Stimulated activated naive CD4-positive, alpha-beta T cell treated with Interleukin-2 at 50 U/mL for 16 hours (primary cell): ENCODE data around the gene NPLOC4.
A peak's percentile ranks its signal among the peaks of the same experiment; 100 is the strongest.
"Not testable (repeated sequence)": the region's sequence is repeated elsewhere in the genome, so short reads cannot be mapped to it uniquely, and the experiment has no call there.

Source experiments
- DNase-seq: peaks from one replicate; lab custom pipeline; 2025; lab: John Stamatoyannopoulos, UW

Gene NPLOC4

DNA sequence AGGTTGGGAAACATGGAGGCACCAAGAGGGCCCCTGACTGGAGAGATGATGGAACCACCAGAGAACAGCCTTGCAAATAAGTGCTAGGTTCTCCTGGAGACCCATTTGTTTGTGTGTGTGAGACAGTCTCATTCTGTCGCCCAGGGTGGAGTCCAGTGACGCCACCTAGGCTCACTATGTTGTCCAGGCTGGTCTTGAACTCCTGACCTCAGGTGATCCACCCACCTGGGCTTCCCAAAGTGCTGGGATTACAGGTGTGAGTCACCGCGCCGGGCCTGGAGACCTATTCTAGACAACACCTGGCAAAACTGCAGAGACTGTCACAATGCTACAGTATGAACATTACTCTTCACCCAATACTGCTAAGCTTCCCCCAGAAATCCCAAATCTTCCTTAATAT lies 1.5 kb downstream of the NPLOC4 start:
- no peak for DNase-seq

DNA sequence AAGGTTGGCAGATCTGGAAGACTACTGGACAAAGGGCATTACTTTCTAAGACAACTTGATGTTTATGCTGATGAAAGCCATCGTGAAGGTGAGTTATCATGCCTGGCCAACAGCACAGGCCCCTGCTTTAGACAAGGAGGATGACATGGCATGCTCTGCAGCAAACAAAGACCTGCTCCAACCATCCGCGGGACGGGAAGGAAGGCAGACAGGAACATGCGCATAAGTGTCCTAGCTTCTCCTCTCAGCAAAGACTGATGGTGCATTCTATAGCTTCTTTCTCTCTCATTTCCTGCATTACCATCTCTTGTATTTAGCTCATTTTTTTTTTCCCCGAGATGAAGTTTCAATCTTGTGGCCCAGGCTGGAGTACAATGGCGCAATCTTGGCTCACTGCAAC lies 5.4 kb downstream of the NPLOC4 start:
- DNase-seq, result no peak

DNA sequence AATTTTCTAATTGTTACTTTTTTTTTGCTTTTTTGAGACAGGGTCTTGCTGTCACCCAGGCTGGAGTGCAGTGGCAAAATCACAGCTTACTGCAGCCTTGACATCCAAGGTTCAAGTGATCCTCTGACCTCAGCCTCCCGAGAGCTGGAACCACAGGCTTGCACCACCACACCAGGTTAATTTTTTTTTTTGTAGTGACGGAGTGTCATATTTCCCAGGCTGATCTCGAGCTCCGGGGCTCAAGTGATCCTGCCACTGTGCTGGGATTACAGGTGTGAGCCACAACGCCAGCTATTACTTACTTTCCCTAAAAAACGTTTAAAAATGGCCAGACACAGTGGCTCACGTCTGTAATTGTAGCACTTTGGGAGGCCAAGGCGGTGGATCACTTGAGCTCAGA lies 6.6 kb downstream of the NPLOC4 start:
- no peak for DNase-seq

DNA sequence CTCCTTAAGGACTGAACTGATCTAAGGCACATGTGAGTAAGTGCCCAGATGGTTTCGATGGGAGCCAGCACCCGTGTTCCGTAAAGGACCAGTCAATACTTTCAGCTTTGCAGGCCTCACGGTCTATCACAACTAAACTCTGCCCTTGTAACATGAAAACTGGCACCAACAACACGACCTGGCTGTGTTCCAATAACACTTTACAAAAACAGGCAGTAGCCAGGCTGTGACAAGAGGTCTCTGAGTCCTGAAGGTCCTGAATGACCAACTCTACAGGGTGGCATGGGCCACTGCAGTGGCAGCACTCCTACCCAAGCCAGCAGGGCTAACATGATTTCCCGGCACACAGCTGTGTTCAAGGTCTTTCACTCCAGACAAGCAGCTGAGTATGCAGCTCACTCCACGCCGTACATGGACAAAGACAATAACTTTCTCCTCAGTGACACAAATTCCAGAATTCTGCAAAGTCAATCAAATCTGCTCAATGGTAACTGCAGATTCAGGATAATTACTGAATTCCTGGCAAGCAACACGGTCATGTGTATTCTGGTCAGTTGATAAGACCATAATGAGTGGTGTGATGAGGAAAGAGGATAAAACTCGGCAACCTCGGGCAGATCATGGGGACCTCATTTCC lies 15.3 kb downstream of the NPLOC4 start:
- DNase-seq, result no peak

DNA sequence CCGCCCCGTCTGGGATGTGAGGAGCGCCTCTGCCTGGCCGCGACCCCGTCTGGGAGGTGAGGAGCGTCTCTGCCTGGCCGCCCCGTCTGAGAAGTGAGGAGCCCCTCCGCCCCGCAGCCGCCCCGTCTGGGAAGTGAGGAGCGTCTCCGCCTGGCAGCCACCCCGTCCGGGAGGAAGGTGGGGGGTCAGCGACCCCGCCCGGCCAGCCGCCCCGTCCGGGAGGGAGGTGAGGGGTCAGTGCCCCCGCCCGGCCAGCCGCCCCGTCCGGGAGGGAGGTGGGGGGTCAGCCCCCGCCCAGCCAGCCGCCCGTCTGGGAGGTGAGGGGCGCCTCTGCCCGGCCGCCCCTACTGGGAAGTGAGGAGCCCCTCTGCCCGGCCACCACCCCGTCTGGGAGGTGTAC lies 18.6 kb downstream of the NPLOC4 start:
- DNase-seq, result not testable (repeated sequence)

DNA sequence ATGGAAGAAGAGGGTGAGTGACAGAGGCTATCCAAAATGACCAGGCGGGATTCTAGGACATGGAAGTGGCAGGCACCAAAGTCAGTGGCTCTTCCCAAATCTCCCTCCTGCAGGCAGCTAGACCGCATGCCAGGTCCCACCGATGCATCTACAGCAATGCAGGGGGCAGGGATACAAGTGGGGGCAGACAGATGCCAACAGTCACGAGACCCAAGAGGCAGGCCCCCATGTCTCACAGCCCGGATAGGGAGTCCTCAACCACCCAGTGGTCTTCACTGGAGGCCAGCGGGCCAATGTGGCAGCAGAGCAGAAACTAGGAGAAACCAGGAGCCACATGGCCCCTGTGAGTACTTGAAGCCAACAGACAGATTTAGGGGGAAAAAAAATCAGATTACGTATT lies 20.0 kb downstream of the NPLOC4 start:
- DNase-seq, result no peak

DNA sequence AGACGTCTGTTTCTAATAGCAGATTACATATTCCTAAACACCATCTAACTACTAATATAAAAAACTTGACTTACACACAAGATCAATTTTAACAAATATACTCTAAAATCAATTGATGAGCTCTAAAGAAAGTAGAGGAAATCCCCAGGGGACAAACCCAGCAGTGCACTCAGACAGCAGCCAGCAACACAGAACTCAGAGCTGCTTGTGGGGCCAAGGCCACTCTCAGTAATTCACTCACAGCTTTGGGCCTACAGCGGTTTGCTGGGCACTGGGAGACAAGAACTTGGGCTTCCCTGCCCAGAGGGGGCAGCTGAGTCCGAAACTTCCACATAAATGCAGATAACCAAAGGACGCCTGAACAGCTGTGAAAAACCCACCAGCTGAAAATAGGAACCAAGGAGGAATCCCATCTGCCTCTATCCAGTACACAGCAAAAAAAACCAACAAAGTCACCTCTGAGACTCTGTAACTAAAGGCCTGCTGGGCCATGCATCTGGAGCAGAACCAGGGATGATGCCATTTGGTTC lies 21.4 kb downstream of the NPLOC4 start:
- DNase-seq, result no peak

DNA sequence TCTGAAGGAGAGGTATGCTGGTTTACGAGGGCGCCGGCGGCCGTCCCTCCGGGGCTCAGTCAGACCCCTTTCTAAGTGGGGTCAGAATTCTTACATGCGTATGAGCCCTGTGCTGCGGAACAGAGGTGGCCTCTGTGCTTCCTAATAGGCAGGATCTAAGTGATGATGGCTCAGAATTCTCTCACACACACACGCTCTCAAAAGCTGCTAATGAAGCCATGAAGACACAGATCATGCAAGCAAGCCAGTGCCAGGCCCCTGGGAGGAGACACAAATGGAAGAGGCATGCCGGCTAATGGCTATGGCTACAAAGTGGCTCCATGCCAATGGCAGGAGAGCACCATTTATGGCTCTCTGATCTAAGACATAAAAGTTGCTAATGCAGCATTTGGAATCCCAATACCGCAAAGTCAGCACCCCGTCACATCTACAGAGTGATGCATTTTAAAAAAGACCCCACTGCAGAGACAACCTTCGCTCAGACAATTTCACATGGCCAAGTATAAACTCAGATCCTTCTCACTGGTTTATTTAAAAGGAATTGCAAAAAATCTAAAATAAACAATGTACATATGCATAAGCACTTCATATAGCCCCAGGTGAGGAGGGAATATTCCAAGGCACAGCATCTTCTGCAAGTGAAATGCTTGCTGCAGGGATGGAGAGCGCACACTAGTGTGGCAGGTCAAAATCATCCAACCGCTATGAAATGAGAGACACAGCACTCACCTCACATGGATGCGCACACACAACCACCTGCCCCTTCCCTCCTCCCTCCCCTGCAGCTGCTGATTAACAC lies 24.5 kb downstream of the NPLOC4 start:
- no peak for DNase-seq

DNA sequence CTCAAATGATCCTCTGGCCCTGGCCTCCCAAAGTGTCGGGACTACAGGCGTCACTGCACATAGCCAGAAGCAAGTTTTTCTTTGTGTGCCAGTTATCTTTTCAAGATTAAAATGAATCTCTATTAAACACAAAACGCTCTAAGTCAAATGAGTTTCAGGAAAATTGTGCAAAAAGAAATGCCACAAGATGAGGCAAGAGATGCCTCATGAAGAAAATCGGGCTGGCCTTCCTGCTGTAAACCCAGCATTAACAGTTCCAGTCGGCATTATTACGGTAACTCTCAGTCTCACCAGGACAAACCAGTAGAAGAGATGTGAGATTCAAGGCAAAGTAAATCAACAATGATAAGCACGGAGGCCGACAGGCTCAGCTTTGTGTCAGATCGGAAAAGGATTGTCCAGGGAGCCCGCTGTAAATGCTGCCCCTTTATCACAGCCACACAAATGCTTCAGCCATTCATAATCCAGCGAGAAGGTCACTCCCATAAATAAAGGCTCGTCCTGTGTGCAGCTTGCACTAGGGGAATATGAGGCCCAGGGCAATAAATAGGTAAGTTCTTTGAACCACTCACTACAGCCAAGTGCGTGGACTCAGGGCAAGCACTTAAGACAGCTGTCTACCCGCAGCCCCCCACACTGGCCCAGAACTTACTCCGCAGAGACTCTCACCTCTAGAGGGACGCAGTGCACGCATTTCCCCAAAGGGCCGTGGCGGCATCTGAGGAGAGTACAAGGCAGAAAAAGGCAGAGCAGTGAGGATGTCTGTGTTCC lies 27.2 kb downstream of the NPLOC4 start:
- DNase-seq, result no peak

DNA sequence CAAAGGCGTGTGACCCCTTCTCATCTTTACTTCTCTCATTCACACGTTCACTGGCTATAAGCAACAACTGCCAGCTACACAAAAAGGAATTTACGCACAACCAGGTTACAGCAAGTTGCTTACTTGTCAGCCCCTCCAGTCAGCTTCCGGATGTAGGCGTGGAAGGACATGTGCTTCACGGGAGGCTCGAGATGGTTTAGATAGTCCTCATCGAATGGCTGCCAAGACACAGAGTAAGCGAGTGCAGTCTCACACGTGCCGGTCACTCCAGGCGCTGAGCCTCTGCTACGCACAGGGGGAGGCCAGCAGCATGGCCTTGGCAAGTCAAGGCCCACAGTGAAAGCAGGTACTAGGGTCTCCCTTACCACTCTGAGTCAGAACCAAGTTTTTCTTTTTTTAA lies 28.3 kb downstream of the NPLOC4 start:
- no peak for DNase-seq

DNA sequence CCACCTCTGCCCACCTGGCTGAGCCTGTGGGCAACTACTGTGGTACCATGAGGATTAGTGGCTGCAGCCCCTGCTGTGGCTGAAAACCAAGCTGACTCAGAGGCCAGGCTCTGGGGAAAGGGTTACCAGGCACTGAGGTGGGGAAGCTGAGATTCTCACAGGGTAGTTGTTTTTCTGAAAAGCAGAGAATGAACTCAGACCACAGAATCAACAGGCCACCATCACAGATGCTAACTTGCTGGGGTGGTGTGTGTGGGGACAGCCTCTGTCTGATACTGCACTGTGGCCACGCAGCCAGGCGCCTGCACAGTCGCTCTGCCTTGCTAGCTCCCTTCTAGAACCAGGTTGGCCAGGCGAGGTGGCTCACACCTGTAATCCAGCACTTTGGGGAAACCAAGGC lies 28.8 kb downstream of the NPLOC4 start:
- DNase-seq, result no peak

DNA sequence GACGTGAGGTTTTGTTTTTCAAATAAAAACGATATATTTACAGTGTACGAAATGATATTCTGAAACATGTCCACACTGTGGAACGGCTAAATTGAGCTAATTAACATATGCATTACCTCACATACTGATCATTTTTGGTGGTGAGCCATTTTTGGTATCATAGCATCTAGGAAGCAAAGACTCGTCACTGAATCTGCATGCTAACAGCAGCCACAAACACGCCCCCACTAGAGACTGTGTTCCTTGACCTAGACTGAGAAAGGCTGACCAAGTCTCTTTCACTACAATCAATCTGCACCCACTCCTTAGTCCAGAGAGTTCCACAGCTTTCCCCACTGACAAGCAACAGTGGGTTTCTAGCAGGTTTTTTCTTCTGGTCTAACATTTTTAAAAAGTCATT lies 29.5 kb downstream of the NPLOC4 start:
- DNase-seq, result no peak

DNA sequence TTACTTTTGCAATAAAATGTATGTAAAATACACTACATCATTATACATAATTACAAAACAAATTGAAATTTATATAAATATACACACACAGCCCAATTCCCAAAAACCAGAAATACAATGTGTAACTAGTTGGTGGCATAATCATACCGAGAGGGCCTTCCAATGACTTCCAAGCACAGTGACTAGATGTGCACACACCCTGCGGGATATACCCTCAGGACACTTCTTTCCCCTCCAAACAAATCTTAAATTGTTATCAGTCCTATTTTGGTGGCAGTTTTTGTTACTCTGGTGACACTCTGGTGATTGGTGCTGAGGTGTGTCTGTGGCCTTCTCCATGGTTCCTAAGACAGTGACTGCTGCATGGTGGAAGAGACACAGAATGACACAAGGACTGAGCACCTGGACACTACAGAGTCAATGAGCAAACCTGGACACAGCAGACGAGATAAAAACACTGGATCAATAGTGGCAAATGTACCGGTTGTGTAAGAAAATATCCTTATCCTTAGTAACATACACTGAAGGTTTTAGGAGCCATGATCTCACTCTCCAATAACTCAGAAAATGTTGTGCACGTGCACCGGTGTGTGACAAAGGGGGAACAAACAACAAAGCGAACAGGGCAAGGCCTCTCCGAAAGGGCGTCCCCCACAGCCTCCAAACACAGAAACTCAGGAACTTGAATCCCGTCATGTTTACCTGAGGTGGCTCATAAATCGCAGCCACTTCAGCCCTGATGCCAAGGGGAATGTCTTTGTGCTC lies 32.9 kb downstream of the NPLOC4 start:
- no peak for DNase-seq

DNA sequence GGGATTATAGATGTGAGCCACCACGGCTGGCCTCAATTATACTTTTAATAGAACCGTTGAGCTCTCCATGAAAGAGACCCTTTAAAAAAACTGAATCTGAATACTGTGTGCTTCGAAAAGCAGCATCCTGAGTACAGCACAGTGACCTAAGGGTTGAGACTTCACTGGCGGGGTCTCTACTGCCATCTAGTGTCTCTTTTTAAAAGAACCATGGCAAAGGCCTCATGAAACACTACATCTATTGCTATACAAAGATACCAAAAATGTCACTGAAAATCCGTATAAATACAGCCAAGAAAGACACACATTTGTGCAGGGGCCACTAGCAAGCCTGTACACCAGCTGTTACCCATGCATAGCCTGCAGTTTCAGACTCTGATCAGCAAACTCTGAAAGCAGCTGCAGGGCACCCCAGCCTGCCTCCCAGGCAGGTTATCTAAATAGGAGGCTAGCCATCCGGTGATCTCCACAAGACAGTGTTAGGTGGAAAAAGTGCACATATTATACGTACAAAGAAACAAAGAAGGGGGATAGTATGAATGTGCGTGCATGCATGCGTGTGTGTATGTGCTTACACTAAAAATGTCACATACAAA lies 35.3 kb downstream of the NPLOC4 start:
- DNase-seq, result peak; percentile 7

DNA sequence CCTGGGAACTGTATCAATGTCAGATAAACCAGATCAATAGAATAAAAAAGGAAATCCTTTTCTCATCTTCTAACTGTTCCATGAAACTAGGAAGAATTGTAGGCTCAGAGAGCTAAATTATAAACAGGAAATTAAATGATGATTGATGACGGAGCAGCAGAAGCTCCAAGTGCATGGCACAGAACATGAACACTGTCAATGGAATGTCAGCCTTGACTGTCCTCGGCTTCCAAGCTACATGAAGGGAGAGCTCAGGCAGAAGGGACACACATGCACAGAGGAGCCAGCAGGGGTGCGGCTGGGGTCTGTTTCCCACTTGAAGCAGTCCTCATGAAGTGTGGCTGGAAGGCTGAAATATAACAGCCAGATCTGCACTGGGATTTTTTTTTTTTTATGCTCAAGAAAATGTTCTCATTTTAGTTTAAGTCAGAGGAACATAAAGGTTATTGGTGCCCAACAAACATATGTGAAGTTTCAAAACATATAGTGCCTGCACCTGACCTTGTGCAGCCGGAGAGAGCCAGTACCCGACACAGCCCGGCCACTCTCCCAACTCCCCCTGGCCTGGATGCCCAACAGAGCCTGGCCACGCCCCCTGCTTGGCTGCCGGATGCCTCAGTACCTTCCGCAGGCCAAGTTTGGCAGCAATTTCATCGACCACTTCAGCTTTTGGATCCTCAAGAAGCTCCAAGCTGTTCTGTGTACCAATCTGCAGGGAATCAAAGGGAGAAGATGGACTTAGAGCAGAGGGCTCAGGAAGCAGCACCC lies 37.0 kb downstream of the NPLOC4 start:
- DNase-seq, result no peak

DNA sequence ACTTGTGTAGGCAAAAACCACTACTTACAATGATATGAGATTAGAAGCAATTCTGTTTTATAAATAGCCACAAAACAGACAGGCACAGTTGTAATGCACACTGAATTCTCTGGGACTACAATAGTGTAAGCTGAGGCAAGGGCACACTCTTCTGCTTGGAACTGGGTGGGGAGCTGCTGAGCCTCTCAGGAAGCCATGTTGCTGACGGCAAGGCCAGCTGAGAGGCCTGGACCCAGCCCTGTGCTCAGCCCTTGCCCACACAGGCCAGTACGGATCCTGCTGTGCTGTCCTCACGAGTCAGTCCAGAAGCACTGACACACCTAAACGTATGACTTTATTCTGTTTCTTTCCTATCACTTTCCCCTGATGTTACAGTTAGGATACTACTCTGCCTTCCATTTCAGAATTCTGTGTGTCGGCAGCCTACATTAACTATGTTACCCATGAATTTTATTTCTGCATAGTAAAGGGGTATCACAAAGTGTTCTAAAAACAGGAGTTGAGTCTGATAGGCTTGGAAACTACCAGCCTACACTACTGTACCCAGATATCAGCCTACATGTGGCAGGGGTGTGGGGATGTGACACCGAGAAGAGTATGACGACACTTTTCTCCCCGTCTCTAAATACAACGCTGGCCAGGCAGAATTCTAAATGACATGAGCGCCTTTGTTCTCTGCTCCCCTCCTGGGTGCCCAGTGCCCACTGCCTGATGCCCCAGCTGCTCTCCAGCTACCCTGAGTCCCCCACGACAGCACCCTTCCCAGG lies 43.6 kb downstream of the NPLOC4 start:
- no peak for DNase-seq

DNA sequence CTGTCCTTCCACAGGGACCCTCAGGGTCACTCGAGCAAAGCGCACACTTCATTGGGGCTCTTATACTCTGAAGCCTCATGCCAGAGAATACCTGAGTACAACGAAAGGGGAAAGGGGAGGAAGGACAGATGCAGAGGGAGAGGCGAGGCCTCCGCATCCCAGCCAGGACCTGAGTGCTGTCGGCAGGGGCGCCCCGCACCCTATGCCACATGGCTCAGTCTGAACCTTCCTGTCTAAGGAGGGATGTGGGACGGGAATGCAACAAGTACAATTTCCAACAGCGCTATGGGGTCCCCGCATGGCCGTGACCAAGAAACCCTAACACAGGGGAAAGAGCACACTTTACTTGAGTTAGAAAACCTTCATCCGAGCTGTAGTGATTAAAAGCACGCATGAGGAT lies 44.9 kb downstream of the NPLOC4 start:
- DNase-seq, result no peak

DNA sequence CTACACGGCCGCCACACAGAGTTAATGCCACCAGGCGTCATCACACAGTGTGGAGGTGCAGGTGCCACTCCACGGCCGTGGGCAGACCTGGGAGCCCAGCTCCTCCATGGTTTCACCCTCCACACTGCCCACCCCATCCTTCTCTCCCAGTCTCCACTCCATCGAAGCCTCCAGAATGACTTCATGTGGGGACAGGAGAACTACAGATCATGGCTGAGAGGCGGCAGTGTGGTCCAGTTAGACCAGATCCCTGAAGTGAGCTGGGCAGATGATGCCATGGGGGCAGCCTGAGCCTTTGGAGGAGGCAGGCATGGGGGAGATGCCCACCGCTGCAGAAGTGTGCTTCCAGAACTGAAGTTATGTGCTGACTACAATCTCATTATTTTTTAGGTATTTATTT lies 46.8 kb downstream of the NPLOC4 start:
- DNase-seq, result no peak

DNA sequence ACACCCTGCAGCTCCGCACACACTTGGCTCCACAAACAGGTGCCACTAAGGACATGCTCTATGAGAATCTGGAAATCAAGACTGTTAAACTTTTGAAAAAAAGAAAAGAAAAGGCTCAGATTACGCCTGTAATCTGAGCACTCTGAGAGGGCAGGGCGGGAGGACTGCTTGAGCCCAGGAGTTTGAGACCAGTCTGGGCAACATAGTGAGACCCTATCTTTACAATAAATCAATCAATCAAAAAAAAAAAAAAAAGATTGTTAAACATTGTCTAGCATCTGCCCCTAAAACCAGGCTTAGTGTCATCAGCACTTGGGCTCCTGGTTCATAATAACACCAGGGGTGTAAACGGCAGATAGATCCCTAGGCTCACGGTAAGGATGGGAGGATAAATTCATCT lies 47.3 kb downstream of the NPLOC4 start:
- no peak for DNase-seq

DNA sequence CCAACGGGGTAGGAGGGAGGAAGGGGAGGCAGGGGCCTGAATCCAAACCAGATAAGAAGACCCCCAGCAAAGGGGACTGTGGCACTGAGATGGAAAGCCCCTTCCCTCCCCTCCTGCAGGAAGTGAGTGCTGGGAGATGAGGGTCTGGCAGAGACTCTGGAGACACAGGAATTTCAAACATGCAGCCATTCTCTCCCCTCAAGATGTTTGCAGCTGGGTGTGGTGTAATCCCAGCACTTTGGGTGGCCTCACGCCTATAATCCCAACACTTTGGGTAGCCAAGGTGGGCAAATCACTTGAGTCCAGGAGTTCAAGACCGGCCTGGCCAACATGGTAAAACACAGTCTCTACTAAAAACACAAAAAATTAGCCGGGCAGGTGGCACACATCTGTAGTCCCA lies 50.8 kb downstream of the NPLOC4 start:
- DNase-seq, result no peak
